ENCODE measurements around the gene NPAS1. TPM values are rescaled to one million over a fixed set of nuclear protein-coding genes. Genes with fewer than 3 reads are reported as not detected.
A peak's percentile ranks its signal among the peaks of the same experiment; 100 is the strongest.

The NPAS1 gene
- total and polyA plus RNA-seq, 2 of the 13 experiments (the other 11 are each of a cell fraction or from before 2014, with no cell fraction given), result 0.35 to 2.9 TPM

DNA sequence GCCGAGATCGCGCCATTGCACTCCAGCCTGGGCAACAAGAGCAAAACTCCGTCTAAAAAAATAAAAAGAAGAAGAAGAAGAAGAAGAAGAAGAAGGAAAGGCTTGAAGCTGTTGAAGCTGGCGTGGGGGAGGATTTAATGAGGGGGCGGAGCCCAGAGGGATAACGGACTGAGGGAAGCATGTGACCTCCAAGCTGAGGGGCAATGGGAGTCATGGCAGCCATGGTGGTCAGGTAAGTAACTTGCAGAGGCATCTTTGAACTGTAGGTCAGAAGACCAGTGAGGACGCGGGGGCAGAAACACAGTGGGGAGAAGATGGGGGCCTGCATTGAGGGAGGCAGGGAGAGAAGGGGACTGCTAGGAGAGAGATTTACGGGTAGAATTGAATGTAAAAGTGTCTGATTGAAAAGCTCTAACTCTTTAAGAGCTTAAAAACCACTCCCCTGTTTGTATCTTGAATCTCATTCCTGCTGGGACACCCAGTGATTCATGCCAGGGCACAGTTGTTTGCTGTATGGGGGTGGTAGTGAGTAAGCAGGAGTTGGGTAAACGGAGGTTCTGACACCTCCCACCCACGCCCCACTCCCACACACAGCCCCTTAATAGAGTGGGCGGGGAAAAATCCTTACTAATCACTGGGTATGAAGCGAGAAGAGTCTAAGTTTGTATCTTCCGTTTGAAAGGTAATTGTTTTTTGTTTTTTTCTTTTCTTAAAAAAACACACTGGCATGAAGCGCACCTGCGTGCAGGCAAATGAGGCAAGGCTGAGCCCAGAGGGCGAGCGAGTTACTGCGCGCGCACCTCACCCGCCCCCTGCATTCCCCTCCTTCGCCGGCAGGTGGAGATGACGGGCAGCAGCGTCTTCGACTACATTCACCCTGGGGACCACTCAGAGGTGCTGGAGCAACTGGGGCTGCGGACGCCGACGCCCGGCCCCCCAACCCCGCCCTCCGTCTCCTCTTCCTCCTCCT is 15.8 kb downstream of the NPAS1 start (continued):
- TF ChIP-seq SRSF4 (IDR thresholded peaks at IDR 0.05; ENCODE audit: low read depth, low read length, poor library complexity, severe bottlenecking) (no peak), ZNF567 (CRISPR knock-in tag; IDR thresholded peaks at IDR 0.05; ENCODE audit: borderline replicate concordance) (no peak), TOE1 (CRISPR knock-in tag; IDR thresholded peaks at IDR 0.05) (no peak), SATB2 (CRISPR knock-in tag; IDR thresholded peaks at IDR 0.05) (no peak), SMAD1 (CRISPR knock-in tag; IDR thresholded peaks at IDR 0.05; ENCODE audit: borderline replicate concordance, low read depth) (no peak), TBP (CRISPR knock-in tag; IDR thresholded peaks at IDR 0.05) (no peak), MATR3 (CRISPR knock-in tag; IDR thresholded peaks at IDR 0.05) (no peak), SNAI1 (CRISPR knock-in tag; IDR thresholded peaks at IDR 0.05; ENCODE audit: borderline replicate concordance) (no peak), TMF1 (CRISPR knock-in tag; IDR thresholded peaks at IDR 0.05; ENCODE audit: low read depth) (no peak), SSRP1 (CRISPR knock-in tag; IDR thresholded peaks at IDR 0.05) (no peak), NR1H2 (CRISPR knock-in tag; IDR thresholded peaks at IDR 0.05; ENCODE audit: borderline replicate concordance, low read depth) (no peak), ZNF564 (CRISPR knock-in tag; IDR thresholded peaks at IDR 0.05) (no peak), NR2F6 (IDR thresholded peaks at IDR 0.05) (no peak), NR2F6 (CRISPR knock-in tag; IDR thresholded peaks at IDR 0.05) (no peak), ZNF296 (CRISPR knock-in tag; conservative IDR thresholded peaks at IDR 0.05) (no peak)
- TF ChIP-seq, protein P1, sequence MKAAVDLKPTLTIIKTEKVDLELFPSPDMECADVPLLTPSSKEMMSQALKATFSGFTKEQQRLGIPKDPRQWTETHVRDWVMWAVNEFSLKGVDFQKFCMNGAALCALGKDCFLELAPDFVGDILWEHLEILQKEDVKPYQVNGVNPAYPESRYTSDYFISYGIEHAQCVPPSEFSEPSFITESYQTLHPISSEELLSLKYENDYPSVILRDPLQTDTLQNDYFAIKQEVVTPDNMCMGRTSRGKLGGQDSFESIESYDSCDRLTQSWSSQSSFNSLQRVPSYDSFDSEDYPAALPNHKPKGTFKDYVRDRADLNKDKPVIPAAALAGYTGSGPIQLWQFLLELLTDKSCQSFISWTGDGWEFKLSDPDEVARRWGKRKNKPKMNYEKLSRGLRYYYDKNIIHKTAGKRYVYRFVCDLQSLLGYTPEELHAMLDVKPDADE (CRISPR knock-in tag; IDR thresholded peaks at IDR 0.05), result no peak
- TF ChIP-seq, protein P2, sequence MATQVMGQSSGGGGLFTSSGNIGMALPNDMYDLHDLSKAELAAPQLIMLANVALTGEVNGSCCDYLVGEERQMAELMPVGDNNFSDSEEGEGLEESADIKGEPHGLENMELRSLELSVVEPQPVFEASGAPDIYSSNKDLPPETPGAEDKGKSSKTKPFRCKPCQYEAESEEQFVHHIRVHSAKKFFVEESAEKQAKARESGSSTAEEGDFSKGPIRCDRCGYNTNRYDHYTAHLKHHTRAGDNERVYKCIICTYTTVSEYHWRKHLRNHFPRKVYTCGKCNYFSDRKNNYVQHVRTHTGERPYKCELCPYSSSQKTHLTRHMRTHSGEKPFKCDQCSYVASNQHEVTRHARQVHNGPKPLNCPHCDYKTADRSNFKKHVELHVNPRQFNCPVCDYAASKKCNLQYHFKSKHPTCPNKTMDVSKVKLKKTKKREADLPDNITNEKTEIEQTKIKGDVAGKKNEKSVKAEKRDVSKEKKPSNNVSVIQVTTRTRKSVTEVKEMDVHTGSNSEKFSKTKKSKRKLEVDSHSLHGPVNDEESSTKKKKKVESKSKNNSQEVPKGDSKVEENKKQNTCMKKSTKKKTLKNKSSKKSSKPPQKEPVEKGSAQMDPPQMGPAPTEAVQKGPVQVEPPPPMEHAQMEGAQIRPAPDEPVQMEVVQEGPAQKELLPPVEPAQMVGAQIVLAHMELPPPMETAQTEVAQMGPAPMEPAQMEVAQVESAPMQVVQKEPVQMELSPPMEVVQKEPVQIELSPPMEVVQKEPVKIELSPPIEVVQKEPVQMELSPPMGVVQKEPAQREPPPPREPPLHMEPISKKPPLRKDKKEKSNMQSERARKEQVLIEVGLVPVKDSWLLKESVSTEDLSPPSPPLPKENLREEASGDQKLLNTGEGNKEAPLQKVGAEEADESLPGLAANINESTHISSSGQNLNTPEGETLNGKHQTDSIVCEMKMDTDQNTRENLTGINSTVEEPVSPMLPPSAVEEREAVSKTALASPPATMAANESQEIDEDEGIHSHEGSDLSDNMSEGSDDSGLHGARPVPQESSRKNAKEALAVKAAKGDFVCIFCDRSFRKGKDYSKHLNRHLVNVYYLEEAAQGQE (IDR thresholded peaks at IDR 0.05; ENCODE audit: borderline replicate concordance in 1 of 2, low read depth in 1 of 2, low read length in 2 of 2), result no peak
- TF ChIP-seq, protein P3, sequence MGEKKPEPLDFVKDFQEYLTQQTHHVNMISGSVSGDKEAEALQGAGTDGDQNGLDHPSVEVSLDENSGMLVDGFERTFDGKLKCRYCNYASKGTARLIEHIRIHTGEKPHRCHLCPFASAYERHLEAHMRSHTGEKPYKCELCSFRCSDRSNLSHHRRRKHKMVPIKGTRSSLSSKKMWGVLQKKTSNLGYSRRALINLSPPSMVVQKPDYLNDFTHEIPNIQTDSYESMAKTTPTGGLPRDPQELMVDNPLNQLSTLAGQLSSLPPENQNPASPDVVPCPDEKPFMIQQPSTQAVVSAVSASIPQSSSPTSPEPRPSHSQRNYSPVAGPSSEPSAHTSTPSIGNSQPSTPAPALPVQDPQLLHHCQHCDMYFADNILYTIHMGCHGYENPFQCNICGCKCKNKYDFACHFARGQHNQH (CRISPR knock-in tag; IDR thresholded peaks at IDR 0.05), result 0 out of 2 replicates have a peak, but pooled peaks have one; percentile 12
- TF ChIP-seq, protein P4, sequence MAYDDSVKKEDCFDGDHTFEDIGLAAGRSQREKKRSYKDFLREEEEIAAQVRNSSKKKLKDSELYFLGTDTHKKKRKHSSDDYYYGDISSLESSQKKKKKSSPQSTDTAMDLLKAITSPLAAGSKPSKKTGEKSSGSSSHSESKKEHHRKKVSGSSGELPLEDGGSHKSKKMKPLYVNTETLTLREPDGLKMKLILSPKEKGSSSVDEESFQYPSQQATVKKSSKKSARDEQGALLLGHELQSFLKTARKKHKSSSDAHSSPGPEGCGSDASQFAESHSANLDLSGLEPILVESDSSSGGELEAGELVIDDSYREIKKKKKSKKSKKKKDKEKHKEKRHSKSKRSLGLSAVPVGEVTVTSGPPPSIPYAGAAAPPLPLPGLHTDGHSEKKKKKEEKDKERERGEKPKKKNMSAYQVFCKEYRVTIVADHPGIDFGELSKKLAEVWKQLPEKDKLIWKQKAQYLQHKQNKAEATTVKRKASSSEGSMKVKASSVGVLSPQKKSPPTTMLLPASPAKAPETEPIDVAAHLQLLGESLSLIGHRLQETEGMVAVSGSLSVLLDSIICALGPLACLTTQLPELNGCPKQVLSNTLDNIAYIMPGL (CRISPR knock-in tag; IDR thresholded peaks at IDR 0.05; ENCODE audit: borderline replicate concordance in 1 of 2, low read depth in 1 of 2), result peak; percentile 56 to 77; a peak in 2 of 4 replicates
